GM12873 (cell line): ENCODE measurements around the gene DNMT1.

Experiments used
- CTCF ChIP-seq: IDR thresholded peaks from 2 replicates; pipeline ENCODE4 v1.5.1; 2012; ENCODE audit warnings: low read depth, mild to moderate bottlenecking, moderate library complexity, low read length, control low read depth; ENCODE audit not compliant: insufficient read depth; ENCODE audit errors: missing control alignments

DNMT1 gene

DNA sequence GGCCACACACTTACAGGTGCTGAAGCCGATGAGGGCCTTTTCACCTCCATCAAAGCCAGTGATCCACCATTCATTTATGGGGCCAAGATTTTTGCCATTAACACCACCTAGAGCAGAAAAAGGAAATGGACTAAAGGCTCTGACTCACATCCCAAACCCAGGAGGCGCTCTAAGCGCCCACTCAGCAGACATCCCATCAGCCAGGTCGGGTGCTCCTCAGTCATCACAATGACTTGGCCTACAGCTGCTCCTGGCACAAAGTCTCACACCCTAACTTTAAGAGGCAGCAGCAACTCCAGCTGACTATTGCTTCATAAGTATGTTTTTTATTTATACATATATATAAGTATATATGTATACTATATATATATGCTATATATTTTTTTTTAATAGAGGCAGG is 38.9 kb downstream of the DNMT1 start:
- TF ChIP-seq CTCF = no peak

- no peak for TF ChIP-seq CTCF
These were observed 42.7 kb downstream of the DNMT1 start for GRCh38 chr19:10152100-10152499.

GRCh38 chr19:10151521-10151920 is 43.2 kb downstream of the DNMT1 start:
- no peak for TF ChIP-seq CTCF

DNA sequence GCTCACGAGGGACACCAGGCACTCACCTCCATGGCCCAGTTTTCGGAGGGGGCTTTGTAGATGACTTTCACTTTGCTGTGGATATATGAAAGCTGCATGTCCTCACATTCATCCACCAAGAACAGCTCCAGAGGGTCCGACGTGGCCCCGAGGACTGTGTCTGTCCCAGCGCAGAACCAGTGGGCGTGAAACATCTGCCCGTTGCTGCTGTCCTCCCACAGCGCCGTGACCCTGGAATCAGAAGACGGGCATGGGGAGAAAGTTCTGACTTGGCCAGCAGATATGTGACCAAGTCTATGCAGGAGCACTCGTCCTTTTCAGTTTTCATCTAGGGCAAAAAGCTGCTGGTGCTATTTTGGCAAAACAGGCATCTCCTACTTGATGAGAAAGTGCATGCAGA is 45.3 kb downstream of the DNMT1 start:
- no peak for TF ChIP-seq CTCF

DNA sequence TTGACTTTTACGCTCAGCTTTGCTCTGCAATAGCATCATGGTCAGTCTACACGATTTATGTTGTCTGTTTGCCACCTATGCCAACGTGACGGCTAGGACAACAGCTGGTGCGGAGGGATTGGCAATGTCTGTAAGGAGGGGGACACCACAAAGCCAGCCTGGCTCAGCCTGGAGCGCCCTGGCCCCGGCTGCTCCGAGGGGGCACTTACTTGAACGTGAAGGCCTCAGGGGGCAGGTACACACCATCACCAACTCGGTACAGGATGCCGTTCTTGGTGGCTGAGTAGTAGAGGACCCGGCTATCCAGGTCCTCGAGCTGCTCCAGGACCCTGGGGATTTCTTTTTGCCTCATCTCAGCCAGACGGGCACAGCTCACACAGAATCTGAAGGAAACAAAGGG is 48.6 kb downstream of the DNMT1 start:
- no peak for TF ChIP-seq CTCF

DNA sequence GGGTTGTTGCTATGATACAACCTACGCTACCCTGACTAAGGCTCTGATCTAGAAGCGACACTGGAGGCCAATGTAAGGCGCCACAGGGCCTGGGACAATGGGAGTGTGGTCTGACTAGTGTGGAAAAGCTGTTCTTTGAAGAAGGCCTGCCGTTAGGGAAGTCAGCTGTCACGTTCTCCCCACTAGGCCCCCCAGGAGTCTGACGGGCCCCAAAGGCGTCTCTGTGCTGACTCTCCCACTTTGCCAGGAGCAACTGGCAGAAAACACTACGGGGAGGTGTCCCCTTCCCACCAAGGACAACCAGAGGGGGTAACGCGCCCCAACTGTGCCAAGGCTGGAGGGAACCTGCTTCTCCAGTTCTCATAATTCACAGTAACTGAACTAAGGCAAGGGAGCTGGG is 49.7 kb downstream of the DNMT1 start:
- TF ChIP-seq CTCF = no peak

GRCh38 chr19:10144361-10144760 is 50.4 kb downstream of the DNMT1 start:
- no peak for TF ChIP-seq CTCF

DNA sequence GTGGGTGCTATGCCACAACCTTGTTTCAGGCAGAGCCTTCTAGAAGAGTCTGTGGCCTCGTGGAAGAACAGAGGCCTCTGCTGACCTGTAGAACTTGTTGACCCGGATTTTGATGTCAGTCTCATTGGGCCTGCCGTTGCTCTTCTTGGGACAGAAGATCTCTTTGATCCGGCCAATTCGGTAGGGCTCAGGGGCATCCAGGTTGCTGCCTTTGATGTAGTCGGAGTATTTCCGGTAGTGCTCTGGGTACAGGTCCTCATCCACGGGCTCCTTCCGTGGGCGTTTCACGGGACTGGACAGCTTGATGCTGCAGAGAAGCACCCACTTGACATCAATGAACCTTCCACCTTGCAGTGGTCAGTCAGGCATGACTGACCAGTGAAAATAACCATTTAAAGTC is 51.1 kb downstream of the DNMT1 start:
- no peak for TF ChIP-seq CTCF
